Upper lobe of left lung (tissue), 4 donors: ENCODE measurements around the gene TRAFD1.

ENCODE experiments used
- CTCF ChIP-seq, 6 experiments: fragments of 450-650 bp in 4 of 6; fragments of 200-600 bp in 2 of 6; sonication (generic) in 2 of 6; IDR thresholded peaks; one replicate each; pipeline ENCODE4 v1.5.1; 2016 to 2019; ENCODE audit warnings: antibody characterized with exemption in 6 of 6
- EP300 ChIP-seq, 4 donors: sonication (generic); formaldehyde crosslinking; IDR thresholded peaks; one replicate each; pipeline ENCODE4 v1.5.1; 2017; ENCODE audit warnings: antibody characterized with exemption in 4 of 4, control low read depth in 2 of 4
- POLR2A ChIP-seq, 4 donors: fragments of 450-650 bp; IDR thresholded peaks; one replicate each; pipeline ENCODE4 v1.5.1; 2016 to 2017; ENCODE audit warnings: antibody characterized with exemption in 4 of 4, mild to moderate bottlenecking in 2 of 4
- POLR2AphosphoS5 ChIP-seq, 2 donors: sonication (generic); formaldehyde crosslinking; IDR thresholded peaks; one replicate each; pipeline ENCODE4 v1.5.1; 2017; ENCODE audit warnings: antibody characterized with exemption in 2 of 2

DNA sequence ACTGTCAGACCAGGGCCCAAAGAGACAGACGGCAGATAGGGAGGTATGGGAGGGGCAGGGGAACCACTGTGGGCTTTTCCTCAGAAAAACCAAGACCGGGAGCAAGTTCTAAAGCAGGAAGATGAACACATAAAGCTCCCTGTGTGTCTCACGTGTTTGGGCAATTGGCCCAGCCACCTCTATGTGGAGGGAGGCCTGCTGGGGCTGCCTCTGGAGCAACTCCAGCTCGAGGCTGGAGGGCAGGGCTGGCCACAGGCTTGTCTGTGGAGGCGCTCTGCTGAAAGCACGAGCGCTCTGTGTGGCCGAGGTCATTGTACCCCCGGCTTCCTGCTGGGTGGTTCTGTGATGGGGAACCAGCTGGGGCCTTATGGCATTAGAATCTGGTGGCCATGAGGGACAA, 36.4 kb downstream of the TRAFD1 start:
- TF ChIP-seq POLR2A (IDR thresholded peaks at IDR 0.05): no peak
- no peak for TF ChIP-seq POLR2AphosphoS5 (IDR thresholded peaks at IDR 0.05)
- TF ChIP-seq CTCF (IDR thresholded peaks at IDR 0.05): no peak
- no peak for TF ChIP-seq EP300 (IDR thresholded peaks at IDR 0.05)
